ENCODE data around the gene KCNT1. TPM values are rescaled to one million over a fixed set of nuclear protein-coding genes. Genes with fewer than 3 reads are reported as not detected.

KCNT1 gene
- polyA plus RNA-seq, 3 donors, result 0.06 to 0.08 (median 0.06) TPM

DNA sequence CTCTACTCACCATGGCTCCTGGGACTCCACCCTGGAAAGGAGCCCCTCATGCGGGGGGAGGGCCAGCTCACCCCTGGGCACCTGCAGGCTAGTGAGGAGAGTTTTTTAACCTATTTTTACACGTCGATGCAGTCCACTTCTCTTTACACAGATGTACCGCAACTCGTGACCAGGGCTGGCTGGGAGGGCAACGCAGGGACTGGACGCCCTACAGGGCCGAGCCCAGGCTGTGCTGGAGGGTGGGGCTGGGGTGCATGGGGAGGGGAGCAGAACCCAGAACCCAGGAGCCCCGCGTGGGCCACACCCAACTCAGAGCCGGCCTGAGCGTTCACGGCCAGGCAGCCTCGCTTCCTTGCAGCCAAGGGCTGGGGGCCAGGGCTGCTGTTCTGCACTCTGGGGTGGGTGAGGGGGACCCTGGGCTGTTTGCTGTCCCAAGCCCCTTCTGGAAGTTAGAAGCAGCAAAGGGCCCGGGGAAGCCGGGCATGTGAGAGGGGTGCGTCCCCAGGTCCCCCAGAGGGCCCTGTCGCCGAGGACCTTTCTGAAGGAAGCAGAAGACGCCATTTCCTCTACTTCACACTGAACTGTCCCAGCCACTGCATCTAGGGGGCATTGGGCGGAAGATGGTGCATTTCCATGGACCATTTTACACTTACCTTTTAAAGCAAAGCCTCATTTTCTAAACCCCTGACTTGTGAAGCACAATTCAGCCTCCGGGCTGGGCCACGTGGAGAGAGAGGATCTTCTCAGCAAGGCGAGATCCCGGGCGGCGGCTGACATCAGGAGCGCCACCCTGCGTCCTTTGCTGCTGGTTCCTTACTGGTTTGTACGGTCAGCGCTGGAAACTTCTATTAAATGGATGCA lies 90.5 kb downstream of the KCNT1 start:
- DNase-seq (ENCODE audit: low read depth in 3 of 3, low spot score in 2 of 3), result no peak

DNA sequence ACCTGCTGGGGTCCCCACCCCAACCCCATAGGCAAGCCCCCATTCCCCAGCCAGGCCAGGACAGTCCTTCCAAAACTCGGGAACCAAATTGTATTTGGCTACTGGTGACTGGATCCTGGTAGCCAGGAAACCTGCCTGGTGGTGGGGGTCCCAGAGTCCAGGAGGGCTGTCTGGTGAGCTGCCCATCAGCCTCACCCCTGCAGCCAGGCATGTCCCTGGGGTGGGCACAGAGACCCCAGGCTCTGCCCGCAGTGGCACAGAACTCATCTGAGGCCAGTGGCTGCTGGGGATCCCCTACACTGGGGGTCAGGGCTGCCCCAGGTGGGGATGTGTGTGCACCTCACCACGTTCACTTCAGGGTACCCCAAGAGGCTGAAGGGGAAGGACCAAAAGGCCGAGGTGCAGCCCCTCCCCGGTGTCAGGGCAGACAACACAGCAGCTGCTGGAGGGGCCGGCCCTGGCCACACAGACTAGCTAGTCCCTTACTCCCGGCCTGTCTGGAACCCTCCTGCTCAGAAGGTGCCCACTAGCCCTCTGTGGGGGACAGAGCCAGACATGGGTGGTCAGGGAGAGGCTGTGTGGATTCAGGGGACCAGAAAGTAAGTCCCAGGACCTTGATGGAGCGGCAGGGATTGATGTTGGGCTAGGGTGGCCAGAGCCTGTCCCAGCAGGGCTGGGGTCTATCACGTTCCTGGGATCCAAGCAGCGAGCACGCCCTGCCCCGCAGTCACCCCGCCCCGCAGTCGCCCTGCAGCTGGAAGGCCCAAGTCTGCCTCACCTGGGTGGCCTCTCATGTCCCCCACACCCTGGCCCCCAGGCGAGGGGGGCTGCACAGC lies 91.5 kb downstream of the KCNT1 start:
- DNase-seq (ENCODE audit: low read depth in 3 of 3, low spot score in 2 of 3), result no peak

DNA sequence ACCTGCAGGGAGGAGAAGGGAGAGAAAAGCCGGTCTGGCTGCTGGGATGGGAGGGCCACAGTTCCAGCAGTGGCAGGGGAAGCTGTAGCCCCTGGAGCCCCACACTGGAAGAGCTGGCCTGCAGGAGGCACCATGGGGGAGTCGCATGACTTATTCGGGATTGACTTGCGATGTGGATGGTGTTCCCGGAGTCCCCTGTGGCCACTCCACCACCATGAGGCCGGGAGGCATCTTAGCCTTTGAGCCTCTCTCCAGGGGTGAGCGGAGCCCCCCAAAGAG lies 92.0 kb downstream of the KCNT1 start:
- DNase-seq (ENCODE audit: low read depth in 3 of 3, low spot score in 2 of 3), result no peak

DNA sequence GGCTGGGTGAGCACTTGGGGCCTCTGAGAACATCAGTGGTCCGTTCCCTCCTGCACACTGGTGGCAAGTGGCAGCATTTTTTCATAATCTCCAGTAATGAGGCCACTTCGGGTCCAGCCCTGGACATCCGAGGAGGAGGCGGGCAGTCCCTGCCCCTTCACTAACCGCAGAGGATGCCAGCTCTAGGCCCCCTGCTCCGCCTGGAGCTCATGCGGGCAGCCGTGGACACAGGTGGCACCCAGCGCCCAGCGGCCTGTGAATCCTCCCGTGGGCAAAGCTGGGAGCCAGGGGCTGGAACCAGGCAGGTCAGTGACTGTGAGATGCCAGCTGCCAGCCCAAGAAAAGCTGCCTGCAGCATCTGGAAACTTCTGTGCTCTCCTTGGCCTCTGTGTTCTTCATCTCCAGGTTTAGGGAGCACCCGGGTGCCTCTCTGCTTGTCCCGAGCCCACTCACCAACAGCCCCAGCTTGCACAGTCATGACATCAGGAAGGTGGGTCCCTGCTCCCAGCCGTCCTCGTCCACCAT lies 92.4 kb downstream of the KCNT1 start:
- no peak for DNase-seq (ENCODE audit: low read depth in 3 of 3, low spot score in 2 of 3)

DNA sequence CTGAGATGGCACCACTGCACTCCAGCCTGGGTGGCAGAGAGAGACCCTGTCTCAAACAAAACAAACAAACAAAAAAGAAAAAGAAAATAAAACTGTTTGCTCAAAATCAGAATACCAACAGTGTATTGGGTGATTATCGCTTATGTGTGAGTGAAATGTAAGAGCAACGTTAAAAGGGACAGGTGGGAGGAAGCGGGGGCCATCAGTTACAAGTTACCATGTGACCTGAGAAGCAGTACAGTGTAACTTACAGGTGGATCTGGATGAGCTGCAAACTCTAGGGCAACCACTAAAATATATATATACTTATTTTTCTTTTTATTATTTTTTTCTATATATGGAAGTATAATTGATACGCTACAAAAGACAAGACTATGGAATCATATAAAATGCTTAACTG lies 93.4 kb downstream of the KCNT1 start:
- DNase-seq (ENCODE audit: low read depth in 3 of 3, low spot score in 2 of 3), result no peak

DNA sequence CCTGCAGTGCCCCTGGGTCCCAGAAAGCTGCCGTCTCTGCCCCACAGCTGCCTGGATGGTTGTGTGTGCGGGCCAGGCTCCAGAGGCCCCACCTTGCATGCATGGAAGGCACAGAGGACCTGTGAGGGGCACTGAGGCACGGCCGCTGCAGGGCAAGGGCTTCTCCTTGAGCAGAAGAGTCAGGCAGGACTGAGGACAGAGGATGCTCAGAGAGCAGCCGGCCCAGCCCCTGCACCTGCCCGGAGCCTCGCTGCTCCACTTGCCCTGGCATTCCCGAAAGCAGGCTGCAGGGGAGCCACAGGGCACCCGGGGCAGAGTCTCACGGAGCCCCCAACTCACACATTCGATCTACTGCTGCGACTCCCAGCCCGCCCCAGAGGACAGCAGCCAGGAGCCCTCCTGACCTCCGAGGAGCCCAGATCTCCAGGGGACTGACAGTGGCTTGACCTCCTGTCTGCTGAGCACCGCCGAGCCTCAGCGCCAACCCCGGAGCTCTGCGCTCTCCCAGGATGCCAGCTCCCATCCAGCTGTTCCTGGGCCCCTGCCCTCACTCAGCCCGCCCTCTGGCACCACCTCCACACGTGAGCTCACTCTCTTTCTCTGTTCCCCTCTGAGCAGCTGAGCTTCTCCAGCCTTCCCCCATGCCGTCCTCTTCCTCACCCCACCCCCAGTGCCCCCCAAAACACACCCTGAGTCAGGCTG lies 95.0 kb downstream of the KCNT1 start:
- DNase-seq (ENCODE audit: low read depth in 3 of 3, low spot score in 2 of 3), result no peak

DNA sequence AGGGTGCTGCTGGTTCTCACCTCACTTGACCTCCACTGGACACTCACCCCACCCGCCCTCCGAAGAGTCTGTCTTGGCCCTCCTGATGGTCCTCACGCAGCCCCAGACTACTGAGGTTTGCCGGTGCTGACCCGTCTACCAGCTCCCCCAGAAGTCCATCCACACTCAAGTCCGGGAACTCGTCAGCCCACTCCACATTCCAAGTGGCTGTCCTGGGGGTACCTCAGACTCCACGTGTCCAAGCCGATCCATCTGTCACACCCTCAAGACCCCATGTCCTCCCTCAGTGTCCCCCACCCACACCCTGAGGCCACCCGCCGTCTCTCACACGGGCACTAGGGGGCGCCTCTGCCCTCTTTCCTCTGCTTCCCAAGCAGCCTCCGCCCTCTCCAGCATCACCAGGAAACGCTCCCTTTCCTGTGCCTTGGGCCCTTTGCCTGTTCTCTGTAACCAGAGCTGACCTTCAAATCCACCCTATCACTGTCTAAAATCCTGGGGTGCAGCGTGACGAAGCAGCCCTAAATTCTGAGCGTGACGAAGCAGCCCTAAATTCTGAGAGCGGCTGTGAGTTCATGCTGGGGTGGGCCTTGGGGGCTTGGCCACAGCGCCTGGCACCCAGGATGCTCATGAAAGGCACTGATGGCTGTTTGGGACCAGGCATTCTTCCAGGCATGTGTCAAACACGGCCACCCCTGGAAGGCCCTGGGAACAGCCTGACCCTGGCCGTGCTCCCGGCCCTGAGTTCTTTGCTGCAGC lies 95.7 kb downstream of the KCNT1 start:
- no peak for DNase-seq (ENCODE audit: low read depth in 3 of 3, low spot score in 2 of 3)

DNA sequence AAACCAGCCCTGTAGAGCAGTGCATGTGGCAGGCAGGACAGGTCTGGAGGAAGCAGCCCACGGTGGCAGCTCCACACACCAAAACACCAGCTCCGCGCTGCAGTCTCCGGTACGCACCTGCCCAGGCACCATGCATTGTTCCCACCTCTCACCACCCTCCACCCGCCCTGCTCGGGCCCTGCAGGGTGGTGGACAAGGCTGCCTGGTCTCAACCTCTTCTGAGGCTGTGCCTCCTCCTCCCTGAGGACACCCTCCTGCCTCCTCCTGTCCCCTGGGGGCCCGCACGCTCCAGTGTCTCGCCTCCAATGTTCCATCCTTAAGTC lies 96.2 kb downstream of the KCNT1 start:
- DNase-seq (ENCODE audit: low read depth in 3 of 3, low spot score in 2 of 3), result no peak

DNA sequence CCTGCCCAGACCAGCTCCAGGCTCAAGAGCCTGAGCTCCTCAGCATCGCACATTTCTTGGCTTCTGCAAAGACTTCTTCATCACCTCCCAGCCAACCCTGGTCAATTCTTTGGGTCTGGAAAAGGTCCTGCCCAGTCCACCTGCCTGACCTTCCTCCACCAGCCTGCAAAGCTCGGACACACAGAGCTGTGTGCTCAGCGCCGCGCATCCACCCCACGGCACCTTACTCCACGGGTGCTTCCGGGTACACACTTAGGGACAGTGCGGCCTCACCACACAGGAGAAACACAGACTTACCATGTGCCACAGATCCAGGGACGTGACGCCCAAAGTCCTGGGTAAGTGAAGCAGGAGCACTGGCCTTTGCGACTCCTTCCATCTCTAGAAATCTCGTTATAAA lies 97.3 kb downstream of the KCNT1 start:
- no peak for DNase-seq (ENCODE audit: low read depth in 3 of 3, low spot score in 2 of 3)

DNA sequence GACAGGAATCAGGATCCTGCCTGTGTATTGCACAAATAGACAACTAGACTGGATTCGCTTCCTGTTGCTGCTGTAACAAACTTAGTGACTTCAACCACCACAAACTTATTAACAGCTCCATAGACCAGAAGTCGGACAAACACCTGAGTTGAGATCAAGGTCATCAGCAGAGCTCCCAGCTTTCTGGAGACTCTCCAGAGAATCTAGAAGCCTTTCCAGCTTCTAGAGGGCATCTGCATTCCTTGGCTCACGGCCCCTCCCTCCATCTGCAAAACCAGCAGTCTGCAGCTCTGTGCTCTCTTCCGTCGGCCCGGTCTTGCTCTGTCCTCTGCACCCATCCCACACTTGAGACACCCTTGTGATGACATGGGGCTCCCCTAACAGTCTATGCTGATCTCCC lies 99.1 kb downstream of the KCNT1 start:
- no peak for DNase-seq (ENCODE audit: low read depth in 3 of 3, low spot score in 2 of 3)

DNA sequence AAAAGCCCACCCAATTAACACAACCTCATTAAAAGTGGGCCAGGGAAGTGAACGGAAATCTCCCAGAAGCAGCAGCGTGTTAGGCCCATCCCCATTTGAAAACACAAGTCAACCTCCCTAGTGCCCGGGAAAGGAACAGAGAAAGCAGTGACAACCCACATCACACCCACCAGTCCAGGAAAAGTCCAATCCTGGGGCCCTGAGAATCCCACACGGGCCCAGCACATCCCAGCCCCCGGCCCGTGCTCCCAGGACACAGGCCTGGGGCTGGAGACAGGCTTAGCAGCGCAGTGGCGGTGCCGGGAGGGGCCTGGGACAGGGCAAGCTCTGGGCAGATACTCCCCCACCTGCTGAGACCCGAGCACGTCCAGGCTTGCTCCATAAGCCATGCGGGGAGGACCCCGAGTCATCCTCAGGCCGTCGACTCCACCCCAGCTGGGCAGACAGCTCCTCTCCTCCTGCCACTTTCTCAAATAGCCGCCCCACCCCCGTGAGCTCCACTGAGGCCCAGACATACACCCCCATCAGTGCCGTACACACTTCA lies 101.0 kb downstream of the KCNT1 start:
- DNase-seq (ENCODE audit: low read depth in 3 of 3, low spot score in 2 of 3), result no peak

DNA sequence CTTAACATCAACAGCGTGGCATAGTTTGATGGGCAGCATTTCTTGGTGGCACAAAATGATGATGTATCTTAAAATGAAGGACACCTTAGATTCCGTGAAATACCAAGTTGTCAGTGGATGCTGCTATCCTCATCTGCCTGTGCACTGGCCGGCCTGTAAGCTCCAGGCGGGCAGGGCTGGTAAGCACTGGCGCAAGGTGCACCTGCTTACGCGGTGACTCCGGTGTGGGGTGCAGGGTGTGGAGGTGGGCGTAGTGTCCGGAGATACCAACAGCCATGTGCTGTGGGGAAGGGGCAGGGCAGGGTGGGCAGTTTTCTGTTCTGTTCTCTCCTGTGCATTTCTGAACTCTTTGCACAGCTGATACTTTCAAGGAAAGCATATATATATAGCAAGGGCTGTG lies 101.5 kb downstream of the KCNT1 start:
- no peak for DNase-seq (ENCODE audit: low read depth in 3 of 3, low spot score in 2 of 3)

DNA sequence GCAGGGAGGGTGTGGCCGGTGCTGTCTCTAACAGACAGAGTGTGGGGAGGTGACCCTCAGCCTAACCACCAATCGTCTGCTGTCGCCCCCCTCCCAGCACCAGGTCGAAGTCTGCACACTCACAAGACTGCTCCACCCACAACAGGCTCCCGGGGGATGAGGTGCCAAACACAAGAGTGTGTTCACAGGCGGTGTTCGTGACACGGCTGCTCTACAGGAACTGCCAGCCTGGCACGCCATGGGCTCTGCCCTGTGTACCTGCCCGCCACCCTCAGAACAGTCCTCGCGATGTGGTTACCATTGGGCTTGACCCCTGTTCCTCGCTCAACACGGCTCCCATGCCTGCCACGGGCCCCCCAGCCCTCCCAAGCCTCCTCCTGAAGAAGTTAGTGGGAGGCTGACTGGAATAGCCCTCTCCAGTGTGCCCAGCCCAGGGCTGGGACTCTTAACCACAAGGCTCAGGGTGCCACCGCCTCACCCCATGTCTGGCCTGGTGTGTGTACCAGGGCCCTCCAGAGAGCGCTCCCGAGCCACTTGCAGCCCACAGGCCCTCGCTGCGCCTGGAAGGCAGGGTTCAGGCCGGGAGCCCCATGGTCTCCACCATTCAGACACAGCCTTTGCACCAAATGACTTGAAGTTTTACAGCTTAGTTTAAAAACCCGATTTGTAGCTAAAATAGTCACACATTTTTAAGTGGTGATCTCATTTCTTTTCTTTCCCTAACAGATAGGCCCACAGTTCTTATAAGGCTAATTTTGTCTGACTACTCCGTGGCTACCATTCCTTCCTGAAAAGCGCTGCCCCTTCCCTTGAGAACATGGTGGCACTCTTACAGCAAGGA lies 102.8 kb downstream of the KCNT1 start:
- no peak for DNase-seq (ENCODE audit: low read depth in 3 of 3, low spot score in 2 of 3)

DNA sequence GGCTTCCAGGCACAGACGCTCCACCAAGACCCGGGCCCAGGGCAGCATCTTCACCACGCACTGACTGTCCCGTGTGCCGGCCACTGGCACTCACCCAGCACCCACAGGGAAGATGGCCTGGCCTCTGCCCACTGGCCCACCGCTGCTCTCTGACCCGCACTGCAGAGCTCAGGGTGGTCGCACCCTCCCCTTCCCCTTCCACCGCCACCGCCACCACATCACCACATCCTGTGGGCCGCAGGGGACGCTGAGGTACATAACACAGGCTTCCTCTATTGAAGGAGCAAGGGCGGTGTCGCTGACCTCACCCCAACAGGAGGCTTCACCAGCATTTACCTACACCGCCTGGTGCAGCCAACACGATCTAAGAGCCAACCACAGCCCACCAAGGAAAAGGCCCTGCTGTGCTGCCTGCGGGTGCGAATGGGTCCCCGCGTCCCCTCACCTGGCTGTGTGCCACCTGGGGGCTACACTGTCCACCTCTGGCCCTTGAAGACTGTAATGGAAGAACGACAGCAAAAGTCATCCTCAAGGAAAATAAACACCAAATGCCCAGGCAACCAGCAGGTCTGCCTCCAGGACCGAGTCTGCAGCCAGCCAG lies 103.5 kb downstream of the KCNT1 start:
- no peak for DNase-seq (ENCODE audit: low read depth in 3 of 3, low spot score in 2 of 3)

DNA sequence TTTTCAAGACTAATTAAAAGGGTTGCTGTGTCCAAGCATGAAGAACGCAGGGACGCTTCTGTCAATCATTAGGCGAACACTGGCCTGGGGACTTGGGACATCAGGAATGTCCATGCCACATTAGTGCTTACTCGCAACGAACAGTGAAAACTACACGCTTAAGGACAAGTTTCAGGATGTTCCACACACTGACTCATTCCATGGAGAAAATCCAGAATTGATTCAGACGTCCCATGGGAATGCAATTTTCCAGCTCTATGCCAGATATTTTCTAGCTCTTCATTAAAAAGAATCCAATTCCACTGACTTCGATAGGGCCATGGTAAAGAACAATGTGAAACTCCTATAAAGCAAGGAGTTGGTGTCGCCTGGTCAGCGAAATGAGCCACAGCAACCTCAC lies 107.2 kb downstream of the KCNT1 start:
- no peak for DNase-seq (ENCODE audit: low read depth in 3 of 3, low spot score in 2 of 3)

DNA sequence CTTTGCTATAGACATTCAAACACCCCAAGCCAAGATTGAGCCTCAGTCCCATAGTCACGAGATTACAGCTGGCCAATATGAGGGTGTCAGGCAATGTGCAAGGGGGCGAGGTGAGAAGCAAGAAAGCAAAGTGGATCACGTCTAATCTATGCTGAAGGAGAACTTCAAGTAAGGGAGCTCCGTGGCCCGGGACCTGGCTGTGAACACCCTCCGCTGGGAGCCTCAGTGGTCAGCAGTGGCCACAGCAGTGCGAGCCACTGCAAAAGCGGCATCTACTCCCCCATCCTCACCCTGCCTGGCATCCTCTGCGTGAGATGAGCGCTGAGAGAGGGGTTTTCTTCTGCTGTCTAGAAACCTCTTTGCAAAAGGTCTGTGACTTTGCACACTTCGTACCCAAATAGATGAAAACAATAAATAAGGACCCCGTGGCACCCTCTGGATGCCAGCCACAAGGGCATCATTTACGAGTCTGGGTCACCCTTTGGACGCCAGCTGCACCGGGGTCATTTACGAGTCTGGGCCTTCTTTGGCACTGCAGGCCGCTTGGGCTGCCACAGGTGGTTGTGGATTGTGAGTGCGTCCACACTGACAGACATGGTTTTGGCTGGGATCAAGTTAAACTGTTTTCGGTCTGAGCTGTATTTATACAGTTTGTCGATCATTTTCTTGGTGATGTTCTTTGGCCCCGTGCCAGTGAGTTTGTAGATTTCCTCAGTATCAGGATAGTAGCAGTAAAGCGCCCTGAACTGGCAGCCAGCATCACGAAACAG lies 109.0 kb downstream of the KCNT1 start:
- no peak for DNase-seq (ENCODE audit: low read depth in 3 of 3, low spot score in 2 of 3)

DNA sequence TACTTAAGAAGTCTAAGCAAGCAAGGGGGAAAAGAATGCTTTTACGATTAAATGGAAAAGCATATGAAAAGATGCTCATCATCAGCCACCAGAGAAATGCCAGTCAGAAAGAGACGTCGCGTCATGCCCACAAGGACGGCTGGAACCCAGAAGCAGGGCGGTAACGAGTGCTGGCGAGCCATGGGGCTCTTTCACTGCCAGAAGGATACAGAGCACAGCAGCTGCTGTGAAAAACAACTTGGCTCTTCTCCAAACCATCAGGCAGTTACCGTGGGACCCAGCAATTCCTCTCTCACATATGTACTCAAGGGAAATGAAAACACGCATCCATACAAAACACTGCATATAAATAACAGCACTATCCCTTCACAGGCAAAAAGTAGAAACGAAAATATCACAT lies 109.8 kb downstream of the KCNT1 start:
- no peak for DNase-seq (ENCODE audit: low read depth in 3 of 3, low spot score in 2 of 3)

DNA sequence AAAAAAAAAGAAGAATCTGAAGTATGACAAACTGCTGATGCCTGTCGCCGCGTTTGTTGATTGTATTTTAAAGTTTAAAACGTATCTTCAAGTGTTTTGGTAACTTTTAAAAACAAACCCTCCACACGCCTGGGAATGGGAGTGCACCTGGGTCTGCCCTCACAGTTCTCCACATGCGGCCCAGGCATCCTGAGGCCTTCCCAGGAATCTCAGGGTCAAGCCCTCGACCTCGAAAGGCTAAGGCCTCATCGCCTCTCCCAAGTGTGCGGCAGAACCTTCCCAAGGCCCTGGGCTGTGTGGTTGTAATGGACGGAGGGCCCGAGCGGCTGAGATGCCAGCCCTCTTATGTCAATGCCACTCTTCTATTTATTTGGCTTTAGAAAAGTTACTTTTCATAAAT lies 111.0 kb downstream of the KCNT1 start:
- DNase-seq (ENCODE audit: low read depth in 3 of 3, low spot score in 2 of 3), result no peak

Data from right renal cortex interstitium (tissue), 3 donors.